Right atrium auricular region (tissue), 2 donors: ENCODE results near the gene JMJD8. TPM values are rescaled to one million over a fixed set of nuclear protein-coding genes. Genes with fewer than 3 reads are reported as not detected.

Experiments
- DNase-seq: peaks from one replicate; pipeline ENCODE4 v3.0.0-alpha.2; 2019; ENCODE audit warnings: low spot score
- H3K27ac ChIP-seq, 2 donors: fragments of 200-600 bp; sonication (generic); 1 replicate in 1 of 2; 2 replicates in 1 of 2; pipeline ENCODE4 v1.5.1; 2016 to 2019
- H3K27me3 ChIP-seq, 2 donors: fragments of 200-600 bp; sonication (generic); one replicate each; pipeline versions ENCODE4 v1.5.1 to v1.6.0; 2017 to 2019
- H3K36me3 ChIP-seq: fragments of 200-600 bp; sonication (generic); one replicate; pipeline ENCODE4 v1.5.1; 2016
- H3K4me1 ChIP-seq, 2 donors: fragments of 200-600 bp; sonication (generic); one replicate each; pipeline versions ENCODE4 v1.5.1 to v1.6.0; 2017 to 2019
- H3K4me3 ChIP-seq, 2 donors: fragments of 200-600 bp; sonication (generic); 1 replicate in 1 of 2; 2 replicates in 1 of 2; pipeline ENCODE4 v1.5.1; 2017 to 2019; ENCODE audit warnings: mild to moderate bottlenecking in 1 of 2, moderate library complexity in 1 of 2
- H3K9me3 ChIP-seq, 2 donors: fragments of 200-600 bp; sonication (generic); one replicate each; pipeline ENCODE4 v1.5.1; 2019
- CTCF ChIP-seq, 2 donors: fragments of 200-600 bp; sonication (generic); IDR thresholded peaks; one replicate each; pipeline ENCODE4 v1.5.1; 2019; ENCODE audit warnings: antibody characterized with exemption in 2 of 2
- total RNA-seq, 2 donors: library from RNA; depleted of rRNA; stranded (reverse); fragments of >200 nt; gene quantifications; one replicate each; pipeline ENCODE4 v1.1.0, GENCODE V29; 2016

The JMJD8 gene
- total RNA-seq, 2 donors from 2014 or later = 76.4 to 82.1 TPM

DNA sequence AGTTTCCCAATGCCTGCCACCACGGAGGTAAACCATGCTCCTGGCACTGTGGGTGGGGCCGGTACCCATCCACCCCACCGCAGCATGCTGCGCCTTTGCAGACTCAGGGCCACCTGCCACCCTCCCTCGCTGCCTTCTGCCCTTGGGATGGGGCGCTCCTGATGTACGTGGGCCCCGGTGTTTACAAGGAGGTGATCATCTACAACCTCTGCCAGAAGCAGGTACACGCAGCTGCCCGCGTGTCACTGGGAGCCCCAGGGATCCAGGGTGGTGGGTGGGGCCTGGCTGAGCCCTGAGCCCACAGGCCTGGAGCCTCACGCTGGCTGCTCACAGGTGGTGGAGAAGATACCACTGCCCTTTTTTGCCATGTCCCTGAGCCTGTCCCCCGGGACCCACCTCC lies 17.6 kb downstream of the JMJD8 start:
- Histone ChIP-seq H3K27ac (no peak overlapping the region), H3K27me3 (no peaks in the 10 kb centered on the region), H3K4me3 (no peak overlapping the region), H3K4me1 (peaks cover 0 to 24% of the 10 kb centered on the region in 2 donors), H3K36me3 (peaks cover 23% of the 10 kb centered on the region), H3K9me3 (no peaks in the 10 kb centered on the region)
- DNase-seq = no peak
- TF ChIP-seq CTCF (IDR thresholded peaks at IDR 0.05) = no peak

DNA sequence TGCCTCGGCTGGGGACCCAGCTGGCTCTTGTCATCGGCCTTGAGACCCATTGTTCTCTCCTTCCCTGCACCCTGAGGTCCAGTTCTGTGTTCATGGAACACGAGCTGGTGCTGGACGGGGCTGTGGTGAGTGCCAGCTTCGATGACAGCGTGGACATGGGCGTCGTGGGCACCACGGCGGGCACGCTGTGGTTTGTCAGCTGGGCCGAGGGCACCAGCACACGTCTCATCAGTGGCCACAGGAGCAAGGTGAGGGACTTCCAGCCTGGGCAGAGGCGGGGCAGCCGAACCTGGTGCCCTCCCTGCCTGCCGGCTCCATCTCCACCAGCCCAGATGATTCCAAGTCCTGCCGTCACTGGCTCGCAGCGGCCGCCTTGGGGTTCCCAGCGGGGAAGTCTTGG lies 21.5 kb downstream of the JMJD8 start:
- Histone ChIP-seq H3K27me3 (no peaks in the 10 kb centered on the region), H3K4me1 (peaks cover 0 to 20% of the 10 kb centered on the region in 2 donors), H3K27ac (no peak overlapping the region), H3K4me3 (no peak overlapping the region), H3K36me3 (no peaks in the 10 kb centered on the region), H3K9me3 (no peaks in the 10 kb centered on the region)
- no peak for DNase-seq
- TF ChIP-seq CTCF (IDR thresholded peaks at IDR 0.05) = no peak

- no peak for TF ChIP-seq CTCF (IDR thresholded peaks at IDR 0.05)
- no peak overlapping the region for H3K27ac ChIP-seq
- no peak for DNase-seq
- H3K27me3 ChIP-seq = no peaks in the 10 kb centered on the region
- H3K36me3 ChIP-seq = no peaks in the 10 kb centered on the region
- H3K4me3 ChIP-seq = no peak overlapping the region
- no peaks in the 10 kb centered on the region for H3K9me3 ChIP-seq
- peaks cover 0 to 15% of the 10 kb centered on the region in 2 donors for H3K4me1 ChIP-seq
These were observed 22.0 kb downstream of the JMJD8 start for GRCh38 chr16:662095-662494.

DNA sequence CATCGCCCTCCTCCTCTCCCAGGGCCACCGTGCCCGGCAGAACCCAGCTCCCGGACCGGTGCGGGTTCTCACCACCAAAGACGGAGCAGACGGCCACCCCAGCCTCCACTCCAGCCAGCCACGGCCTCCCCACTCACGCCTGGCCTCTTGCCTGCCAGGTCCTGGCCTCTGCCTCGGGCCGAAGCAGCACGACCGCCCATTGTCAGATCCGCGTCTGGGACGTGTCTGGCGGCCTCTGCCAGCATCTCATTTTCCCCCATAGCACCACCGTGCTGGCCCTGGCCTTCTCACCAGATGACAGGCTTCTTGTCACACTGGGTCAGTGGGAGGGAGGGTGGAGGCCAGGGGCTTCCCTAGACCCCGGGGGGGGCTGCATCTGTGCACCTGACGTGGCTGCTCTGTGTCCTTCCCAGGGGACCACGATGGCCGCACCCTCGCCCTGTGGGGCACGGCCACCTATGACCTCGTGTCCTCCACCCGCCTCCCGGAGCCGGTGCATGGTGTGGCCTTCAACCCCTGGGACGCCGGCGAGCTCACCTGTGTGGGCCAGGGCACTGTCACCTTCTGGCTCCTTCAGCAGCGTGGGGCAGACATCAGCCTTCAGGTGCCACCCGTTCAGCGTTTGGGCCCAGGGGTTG lies 22.8 kb downstream of the JMJD8 start:
- no peak for DNase-seq

DNA sequence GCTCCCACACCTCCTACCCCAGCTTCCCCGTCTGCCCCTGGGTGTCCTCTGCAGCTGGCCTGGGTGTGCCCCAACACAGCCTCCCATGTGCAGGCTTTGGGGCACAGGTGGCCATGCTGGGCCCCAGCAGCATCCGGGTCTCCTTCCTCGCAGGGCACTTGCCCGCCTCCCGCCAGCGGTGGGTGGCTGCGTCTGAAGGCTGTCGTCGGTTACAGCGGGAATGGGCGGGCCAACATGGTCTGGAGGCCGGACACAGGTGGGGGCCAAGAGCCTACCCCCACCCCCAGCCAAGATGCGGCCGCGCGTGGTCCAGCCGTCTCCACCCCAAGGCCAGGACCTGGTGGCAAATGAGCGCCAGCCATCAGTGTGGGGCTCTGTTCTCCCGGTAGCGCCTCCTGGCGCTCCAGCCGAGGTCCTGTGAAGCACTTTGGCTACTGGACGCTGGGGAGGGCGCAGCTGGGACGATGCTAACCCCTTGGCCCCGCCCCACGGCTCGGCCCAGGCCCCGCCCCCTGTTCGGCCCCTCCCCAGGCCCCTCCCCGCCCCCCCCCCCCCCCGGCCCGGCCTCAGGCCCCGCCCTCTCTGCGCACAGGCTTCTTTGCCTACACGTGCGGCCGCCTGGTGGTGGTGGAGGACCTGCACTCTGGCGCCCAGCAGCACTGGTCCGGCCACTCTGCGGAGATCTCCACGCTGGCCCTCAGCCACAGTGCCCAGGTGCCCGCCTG lies 23.5 kb downstream of the JMJD8 start:
- H3K27me3 ChIP-seq = no peaks in the 10 kb centered on the region
- DNase-seq = peak; percentile 89
- H3K9me3 ChIP-seq = no peaks in the 10 kb centered on the region
- H3K27ac ChIP-seq = peak overlapping the region; percentile 68 to 78
- peak overlapping the region in 1 of 2 donors; percentile 39 for H3K4me3 ChIP-seq
- TF ChIP-seq CTCF (IDR thresholded peaks at IDR 0.05) = peak; percentile 47 to 70
- H3K4me1 ChIP-seq = peaks cover 0 to 14% of the 10 kb centered on the region in 2 donors
- no peaks in the 10 kb centered on the region for H3K36me3 ChIP-seq

More for the DNA sequence above, 22.8 kb downstream of the JMJD8 start:
- Histone ChIP-seq H3K4me1 (peaks cover 0 to 14% of the 10 kb centered on the region in 2 donors), H3K4me3 (peak overlapping the region in 1 of 2 donors; percentile 25), H3K36me3 (no peaks in the 10 kb centered on the region), H3K9me3 (no peaks in the 10 kb centered on the region), H3K27me3 (no peaks in the 10 kb centered on the region), H3K27ac (peak overlapping the region; percentile 39 to 72)
- TF ChIP-seq CTCF (IDR thresholded peaks at IDR 0.05) = no peak
